H1 (cell line): ENCODE measurements around the gene SRSF2. TPM values are rescaled to one million over a fixed set of nuclear protein-coding genes. Genes with fewer than 3 reads are reported as not detected.

ENCODE experiments used
- CTCF ChIA-PET: fragments of 300-600 bp; sonication (Branson Sonifier 250); formaldehyde crosslinking; loops from one replicate; lab custom pipeline; 2021; ENCODE audit not compliant: partially characterized antibody; lab: Charles Lee
- POLR2A ChIA-PET: fragments of 300-600 bp; sonication (Branson Sonifier 250); formaldehyde crosslinking; loops from one replicate; lab custom pipeline; 2021; ENCODE audit warnings: inconsistent platforms; ENCODE audit not compliant: partially characterized antibody; lab: Charles Lee
- DNase-seq, 2 experiments: peaks; one replicate each; pipeline versions ENCODE4 v3.0.0 to v3.0.0-alpha.2; 2010 to 2022; ENCODE audit warnings: low spot score in 2 of 2, low read depth in 1 of 2, mixed read lengths in 1 of 2
- FAIRE-seq: peaks from 2 replicates; lab custom pipeline; 2011; peaks lifted over from hg19 to GRCh38; lab: Jason Lieb, UNC
- H2AFZ ChIP-seq: 2 replicates; pipeline ENCODE4 v1.8.1; 2012; ENCODE audit warnings: low read length, inconsistent platforms
- H2AK5ac ChIP-seq: 2 replicates; pipeline ENCODE4 v1.6.1; 2013; ENCODE audit warnings: low read depth, low read length
- H2BK120ac ChIP-seq: replicated peaks from 2 replicates; pipeline ENCODE3; 2013; ENCODE audit warnings: low read depth, low read length, inconsistent platforms
- H2BK12ac ChIP-seq: 2 replicates; pipeline ENCODE4 v1.6.1; 2013; ENCODE audit warnings: low read depth, low read length
- H2BK15ac ChIP-seq: 2 replicates; pipeline ENCODE4 v1.6.1; 2013; ENCODE audit warnings: low read length
- H2BK20ac ChIP-seq: 2 replicates; pipeline ENCODE4 v1.6.1; 2013; ENCODE audit warnings: low read length
- H2BK5ac ChIP-seq: 2 replicates; pipeline ENCODE4 v1.6.1; 2013; ENCODE audit warnings: low read depth, low read length
- H3K14ac ChIP-seq: 2 replicates; pipeline ENCODE4 v1.6.1; 2013; ENCODE audit warnings: inconsistent platforms; ENCODE audit not compliant: insufficient read length
- H3K18ac ChIP-seq: 2 replicates; pipeline ENCODE4 v1.6.1; 2013; ENCODE audit warnings: low read length; ENCODE audit errors: extremely low read depth
- H3K23ac ChIP-seq: 2 replicates; pipeline ENCODE4 v1.6.1; 2013; ENCODE audit warnings: inconsistent platforms; ENCODE audit not compliant: insufficient read length
- H3K23me2 ChIP-seq: 2 replicates; pipeline ENCODE4 v1.6.1; 2013; ENCODE audit warnings: low read depth, low read length
- H3K27ac ChIP-seq: 2 replicates; pipeline ENCODE4 v1.6.1; 2011; ENCODE audit warnings: low read depth, low read length, inconsistent platforms
- H3K27me3 ChIP-seq, 4 experiments: replicated peaks in 1 of 4; 1 replicate in 1 of 4; 2 replicates in 3 of 4; pipeline versions ENCODE4 v1.6.1 to v1.8.1; 2011 to 2013; ENCODE audit warnings: low read length in 3 of 4, mild to moderate bottlenecking in 3 of 4, inconsistent platforms in 2 of 4, mixed read lengths in 2 of 4, moderate library complexity in 1 of 4; ENCODE audit not compliant: control insufficient read depth in 3 of 4, insufficient read depth in 3 of 4; ENCODE audit errors: extremely low read depth in 1 of 4
- H3K36me3 ChIP-seq, 4 experiments: 2 replicates each; pipeline versions ENCODE4 v1.6.1 to v1.8.1; 2011 to 2013; ENCODE audit warnings: mild to moderate bottlenecking in 4 of 4, low read length in 3 of 4, moderate library complexity in 2 of 4, control low read depth in 1 of 4, inconsistent platforms in 1 of 4; ENCODE audit not compliant: insufficient read depth in 4 of 4, control insufficient read depth in 2 of 4
- H3K4ac ChIP-seq: replicated peaks from 2 replicates; pipeline ENCODE3; 2013; ENCODE audit warnings: low read length, low read depth, mixed read lengths, inconsistent platforms; ENCODE audit not compliant: insufficient read length
- H3K4me1 ChIP-seq, 4 experiments: replicated peaks in 1 of 4; 1 replicate in 1 of 4; 2 replicates in 3 of 4; pipeline versions ENCODE4 v1.6.1 to v1.8.1; 2011 to 2013; ENCODE audit warnings: low read length in 3 of 4, inconsistent platforms in 2 of 4, mixed read lengths in 1 of 4; ENCODE audit not compliant: insufficient read depth in 4 of 4, control insufficient read depth in 3 of 4
- H3K4me2 ChIP-seq, 2 experiments: 2 replicates each; pipeline versions ENCODE4 v1.6.1 to v1.8.1; 2011 to 2013; ENCODE audit warnings: low read depth in 2 of 2, low read length in 2 of 2, control low read depth in 1 of 2, inconsistent platforms in 1 of 2, mild to moderate bottlenecking in 1 of 2; ENCODE audit not compliant: insufficient read depth in 1 of 2
- H3K4me3 ChIP-seq, 4 experiments: fragments of 200-600, 300-600 bp in 1 of 4; sonication (generic), shearing (Covaris generic), sonication (Bioruptor Twin) in 1 of 4; 2 replicates each; pipeline versions ENCODE4 v1.5.1 to v1.8.1; 2011 to 2016; ENCODE audit warnings: low read length in 4 of 4, low read depth in 3 of 4, control low read depth in 2 of 4, inconsistent platforms in 2 of 4, mild to moderate bottlenecking in 2 of 4, mixed read lengths in 1 of 4, moderate library complexity in 1 of 4; ENCODE audit not compliant: insufficient read depth in 2 of 4; ENCODE audit errors: extremely low read depth in 1 of 4
- H3K56ac ChIP-seq: replicated peaks from 2 replicates; pipeline ENCODE3; 2013; ENCODE audit warnings: low read depth, mild to moderate bottlenecking, mixed read lengths, low read length, inconsistent platforms; ENCODE audit not compliant: insufficient read length
- H3K79me1 ChIP-seq: 2 replicates; pipeline ENCODE4 v1.6.1; 2013; ENCODE audit warnings: low read depth, low read length, control low read depth
- H3K79me2 ChIP-seq, 2 experiments: 2 replicates each; pipeline versions ENCODE4 v1.6.1 to v1.8.1; 2012 to 2013; ENCODE audit warnings: low read length in 2 of 2, mild to moderate bottlenecking in 2 of 2, inconsistent platforms in 1 of 2; ENCODE audit not compliant: insufficient read depth in 2 of 2, control insufficient read depth in 1 of 2
- H3K9ac ChIP-seq, 4 experiments: replicated peaks in 1 of 4; 1 replicate in 1 of 4; 2 replicates in 3 of 4; pipeline versions ENCODE4 v1.6.1 to v1.8.1; 2011 to 2013; ENCODE audit warnings: low read depth in 3 of 4, low read length in 3 of 4, control low read depth in 2 of 4, mild to moderate bottlenecking in 2 of 4, moderate library complexity in 2 of 4, inconsistent platforms in 1 of 4; ENCODE audit errors: extremely low read depth in 1 of 4
- H3K9me3 ChIP-seq, 2 experiments: 2 replicates each; pipeline versions ENCODE4 v1.6.1 to v1.8.1; 2012 to 2013; ENCODE audit warnings: mild to moderate bottlenecking in 2 of 2, moderate library complexity in 2 of 2, control low read depth in 1 of 2, inconsistent platforms in 1 of 2, low read depth in 1 of 2, low read length in 1 of 2, mixed read lengths in 1 of 2; ENCODE audit not compliant: insufficient read depth in 2 of 2
- H4K20me1 ChIP-seq, 2 experiments: replicated peaks in 1 of 2; 2 replicates each; pipeline versions ENCODE3 to v1.8.1; 2011 to 2013; ENCODE audit warnings: inconsistent platforms in 2 of 2, low read length in 2 of 2, mild to moderate bottlenecking in 1 of 2; ENCODE audit not compliant: insufficient read depth in 2 of 2, control insufficient read depth in 1 of 2
- H4K5ac ChIP-seq: 2 replicates; pipeline ENCODE4 v1.6.1; 2013; ENCODE audit warnings: low read length, low read depth, mixed read lengths, inconsistent platforms; ENCODE audit not compliant: insufficient read length
- H4K8ac ChIP-seq: 2 replicates; pipeline ENCODE4 v1.8.0; 2013; ENCODE audit warnings: mild to moderate bottlenecking, moderate library complexity, low read length, inconsistent platforms; ENCODE audit not compliant: insufficient read depth; ENCODE audit errors: extremely low read depth
- H4K91ac ChIP-seq: replicated peaks from 2 replicates; pipeline ENCODE3; 2013; ENCODE audit warnings: low read length, mixed read lengths, inconsistent platforms; ENCODE audit not compliant: insufficient read length
- BACH1 ChIP-seq: IDR thresholded peaks from 2 replicates; pipeline ENCODE4 v1.6.1; 2012; ENCODE audit warnings: low read length, improper control_type of control experiment
- JUN ChIP-seq: IDR thresholded peaks from 2 replicates; pipeline ENCODE4 v1.6.1; 2011; ENCODE audit warnings: low read depth, mild to moderate bottlenecking, improper control_type of control experiment, low read length
- MAFK ChIP-seq: IDR thresholded peaks from 2 replicates; pipeline ENCODE4 v1.6.1; 2012; ENCODE audit warnings: low read depth, mild to moderate bottlenecking, improper control_type of control experiment, low read length
- NANOG ChIP-seq: IDR thresholded peaks from 2 replicates; pipeline ENCODE4 v1.6.1; 2011; ENCODE audit warnings: low read length, low read depth, mild to moderate bottlenecking, inconsistent platforms; ENCODE audit not compliant: insufficient read depth, poor library complexity, severe bottlenecking
- PHF8 ChIP-seq: fragments of 200-600 bp; sonication (generic); conservative IDR thresholded peaks from 2 replicates; pipeline ENCODE4 v1.7.1; 2012; ENCODE audit warnings: low read depth, mild to moderate bottlenecking, inconsistent platforms, low read length, moderate library complexity
- SP2 ChIP-seq: IDR thresholded peaks from 2 replicates; pipeline ENCODE4 v1.6.1; 2012; ENCODE audit warnings: mild to moderate bottlenecking, low read length, inconsistent platforms
- YY1 ChIP-seq: IDR thresholded peaks from 2 replicates; pipeline ENCODE4 v1.6.1; 2011; ENCODE audit warnings: low read depth, mild to moderate bottlenecking, low read length
- WGBS, 2 experiments: shearing (Covaris generic) in 1 of 2; methylation state at CpG; one replicate each; pipeline versions ENCODE4 v1.1.6 to v1.1.7; 2013 to 2015; ENCODE audit warnings: low lambda C conversion rate in 2 of 2, mixed read lengths in 2 of 2, inconsistent platforms in 1 of 2, low coverage in 1 of 2, missing lambda C conversion rate in 1 of 2; ENCODE audit not compliant: insufficient replicate concordance in 2 of 2, insufficient coverage in 1 of 2, insufficient read length in 1 of 2; ENCODE audit errors: extremely low coverage in 1 of 2, missing lambda C conversion rate in 1 of 2; 5-methylcytosine and 5-hydroxymethylcytosine counted together
- polyA plus RNA-seq, 7 experiments: library from polyadenylated mRNA; depleted of rRNA in 3 of 7; stranded (reverse) in 5 of 7; unstranded in 2 of 7; fragments of >200 nt in 5 of 7; fragments of 200-250 nt in 2 of 7; gene quantifications; 1 replicate in 5 of 7; 2 replicates in 1 of 7; 4 replicates in 1 of 7; pipeline versions ENCODE4 v1.2.1 to v1.2.3, GENCODE V29; 2011 to 2013; ENCODE audit warnings: missing spikeins in 2 of 7, mixed read lengths in 2 of 7
- total RNA-seq: library from RNA; stranded (reverse); fragmentation: NEBNext Ultra II Directional; extraction: Animal tissue kit (Norgen Biotek cat#: 25700); gene quantifications from 2 replicates; pipeline ENCODE4 v1.2.1, GENCODE V29; 2021

The SRSF2 gene
- total and polyA plus RNA-seq, 2 of the 8 experiments (the other 6 are each of a cell fraction or from before 2014, with no cell fraction given) = 397 to 401 TPM

- Histone ChIP-seq H3K9ac (no peak overlapping the region; a peak in 1 of 7 replicates), H3K23me2 (no peaks in the 10 kb centered on the region), H2BK15ac (no peak overlapping the region), H2BK120ac (no peak overlapping the region), H2BK12ac (no peak overlapping the region), H3K4me1 (peaks cover under 1 to 23% (median 16%) of the 10 kb centered on the region in 4 experiments), H3K4me2 (no peak overlapping the region), H3K36me3 (no peaks in the 10 kb centered on the region), H3K9me3 (no peaks in the 10 kb centered on the region), H2BK20ac (no peak overlapping the region), H2BK5ac (no peak overlapping the region; the same call in 1 of the 2 replicates), H3K23ac (no peak overlapping the region), H3K4me3 (no peak overlapping the region), H3K18ac (no peak overlapping the region; the same call in 1 of the 2 replicates), H3K56ac (no peak overlapping the region), H3K4ac (no peak overlapping the region), H3K27me3 (peaks cover 0 to under 1% (median under 1%) of the 10 kb centered on the region in 4 experiments; a peak in 2 of 7 replicates), H4K8ac (no peak overlapping the region; the same call in 1 of the 2 replicates), H3K14ac (no peak overlapping the region), H4K91ac (no peak overlapping the region), H2AFZ (no peak overlapping the region), H3K79me2 (no peaks in the 10 kb centered on the region), H3K79me1 (peaks cover 3% of the 10 kb centered on the region; the same call in 1 of the 2 replicates), H4K5ac (no peak overlapping the region), H4K20me1 (peaks cover 0 to 2% of the 10 kb centered on the region in 2 experiments), H2AK5ac (no peak overlapping the region), H3K27ac (no peak overlapping the region)
- FAIRE-seq (no peak), DNase-seq (no peak)
- WGBS, 2 experiments = 93% methylated on average over 10 of the region's 10 CpGs; no CpG with 5 or more reads in 1 of the 2 experiments
- CTCF ChIA-PET = interaction anchor here (0.6 to 3.9 kb wide), 8 partner anchors 11 to 180 kb away, joined by 3 to 24 read pairs (median 6); no protein-coding TSS in a partner anchor
- POLR2A ChIA-PET = interaction anchor here (0.6 to 1.6 kb wide), 4 partner anchors 17 to 146 kb away, joined by 3 to 5 read pairs (median 4); no protein-coding TSS in a partner anchor
- no peak for TF ChIP-seq YY1
- no peak for TF ChIP-seq JUN
- no peak for TF ChIP-seq NANOG
- no peak for TF ChIP-seq MAFK
- no peak for TF ChIP-seq BACH1
- no peak for TF ChIP-seq PHF8
- no peak for TF ChIP-seq SP2
These were observed 34.0 kb downstream of the SRSF2 start for GRCh38 chr17:76702941-76703637.
